ENCODE measurements around the gene CDYL2. TPM values are rescaled to one million over a fixed set of nuclear protein-coding genes. Genes with fewer than 3 reads are reported as not detected.
"Not testable (repeated sequence)": the region's sequence is repeated elsewhere in the genome, so short reads cannot be mapped to it uniquely, and the experiment has no call there.

The CDYL2 gene
- total RNA-seq, 2 donors from 2014 or later = 1.6 to 7.8 TPM

- WGBS, 2 donors = 73 to 91% methylated on average over 4 of the region's 4 CpGs
Observed at GRCh38 chr16:80656161-80656560, 148.2 kb downstream of the CDYL2 start.

DNA sequence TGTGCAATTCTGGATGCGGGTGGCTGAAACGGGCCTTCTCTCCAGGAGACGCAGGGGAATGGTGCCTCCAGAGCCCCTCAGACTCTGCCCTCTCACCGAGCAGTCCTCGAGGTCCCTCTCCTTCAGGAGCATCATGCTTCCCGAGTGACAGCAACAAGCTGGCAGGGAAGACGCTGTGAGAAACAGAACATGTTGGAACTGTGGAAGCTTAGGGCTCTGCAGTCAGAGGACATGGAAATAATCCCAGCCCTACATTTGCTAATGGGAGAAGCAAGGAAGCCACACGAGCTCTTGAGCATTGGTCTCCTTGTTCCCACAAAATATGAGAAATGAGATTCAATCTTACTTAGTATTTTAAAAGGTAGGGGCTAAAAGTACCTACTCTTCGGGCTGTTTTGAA lies 148.6 kb downstream of the CDYL2 start:
- WGBS, 2 donors = 86 to 88% methylated on average over 7 to 9 of the region's 9 CpGs
- Histone ChIP-seq H3K4me3 (no peak overlapping the region), H3K27me3 (no peaks in the 10 kb centered on the region), H3K36me3 (replicated peaks in 1 of 2; ENCODE audit: insufficient read depth in 1 of 2, low read depth in 2 of 2) (no peaks in the 10 kb centered on the region), H3K27ac (no peak overlapping the region), H3K4me1 (peaks cover 11% of the 10 kb centered on the region), H3K9me3 (no peaks in the 10 kb centered on the region)
- TF ChIP-seq, protein P1, sequence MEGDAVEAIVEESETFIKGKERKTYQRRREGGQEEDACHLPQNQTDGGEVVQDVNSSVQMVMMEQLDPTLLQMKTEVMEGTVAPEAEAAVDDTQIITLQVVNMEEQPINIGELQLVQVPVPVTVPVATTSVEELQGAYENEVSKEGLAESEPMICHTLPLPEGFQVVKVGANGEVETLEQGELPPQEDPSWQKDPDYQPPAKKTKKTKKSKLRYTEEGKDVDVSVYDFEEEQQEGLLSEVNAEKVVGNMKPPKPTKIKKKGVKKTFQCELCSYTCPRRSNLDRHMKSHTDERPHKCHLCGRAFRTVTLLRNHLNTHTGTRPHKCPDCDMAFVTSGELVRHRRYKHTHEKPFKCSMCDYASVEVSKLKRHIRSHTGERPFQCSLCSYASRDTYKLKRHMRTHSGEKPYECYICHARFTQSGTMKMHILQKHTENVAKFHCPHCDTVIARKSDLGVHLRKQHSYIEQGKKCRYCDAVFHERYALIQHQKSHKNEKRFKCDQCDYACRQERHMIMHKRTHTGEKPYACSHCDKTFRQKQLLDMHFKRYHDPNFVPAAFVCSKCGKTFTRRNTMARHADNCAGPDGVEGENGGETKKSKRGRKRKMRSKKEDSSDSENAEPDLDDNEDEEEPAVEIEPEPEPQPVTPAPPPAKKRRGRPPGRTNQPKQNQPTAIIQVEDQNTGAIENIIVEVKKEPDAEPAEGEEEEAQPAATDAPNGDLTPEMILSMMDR (IDR thresholded peaks at IDR 0.05) = no peak
- TF ChIP-seq POLR2A (IDR thresholded peaks at IDR 0.05) = no peak
- ATAC-seq (no peak), DNase-seq (no peak)
- intact Hi-C loops (cut with DNase I) = no loop called here

More at GRCh38 chr16:80656161-80656560, 148.2 kb downstream of the CDYL2 start:
- intact Hi-C loops (cut with DNase I) = no loop called here
- H3K4me3 ChIP-seq = no peak overlapping the region
- no peak overlapping the region for H3K27ac ChIP-seq
- ATAC-seq = no peak
- no peak for DNase-seq
- TF ChIP-seq, protein P1 (IDR thresholded peaks at IDR 0.05) = no peak
- TF ChIP-seq POLR2A (IDR thresholded peaks at IDR 0.05) = no peak
- no peaks in the 10 kb centered on the region for H3K9me3 ChIP-seq
- no peaks in the 10 kb centered on the region for H3K36me3 ChIP-seq (replicated peaks in 1 of 2; ENCODE audit: insufficient read depth in 1 of 2, low read depth in 2 of 2)
- H3K4me1 ChIP-seq = peaks cover 11% of the 10 kb centered on the region
- H3K27me3 ChIP-seq = no peaks in the 10 kb centered on the region

DNA sequence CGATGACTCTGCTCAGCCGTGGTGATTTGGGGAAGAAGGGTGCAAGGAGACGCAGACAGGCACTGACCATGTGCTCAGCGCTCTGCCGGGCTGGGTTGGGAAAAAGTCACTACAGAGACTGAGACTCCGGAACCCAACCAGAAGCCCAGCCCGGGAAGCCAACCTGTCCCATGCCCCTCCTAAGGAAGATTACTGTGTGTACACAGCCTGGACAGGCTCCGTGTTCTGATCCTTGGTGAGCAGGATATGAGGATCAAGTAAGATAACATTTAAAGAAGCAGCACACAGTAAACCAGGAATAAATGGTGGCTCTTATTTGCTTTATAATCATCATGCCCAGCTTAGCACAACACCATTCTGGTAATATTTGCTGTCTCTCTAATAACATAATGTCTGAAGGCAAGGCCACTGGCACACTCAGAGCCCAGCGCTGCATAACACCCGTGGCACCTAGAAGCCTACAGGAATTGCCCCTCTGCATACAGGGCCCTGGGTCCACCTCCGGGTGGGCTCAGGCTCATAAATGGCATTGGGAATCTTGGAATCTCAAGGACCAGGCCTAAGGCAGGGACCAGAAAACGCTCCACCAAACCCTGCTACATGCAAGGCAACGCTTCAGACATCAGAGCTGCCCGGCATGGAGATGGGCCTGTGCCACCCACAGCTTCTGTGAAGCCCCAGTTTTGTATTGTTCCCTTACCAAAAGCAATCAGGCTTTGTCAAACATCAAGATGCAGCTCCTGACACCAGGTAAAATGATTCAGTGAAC lies 150.1 kb downstream of the CDYL2 start:
- H3K27ac ChIP-seq = no peak overlapping the region
- ATAC-seq (no peak), DNase-seq (peak in 2 of 4 donors; percentile 53 to 56)
- no peak overlapping the region for H3K4me3 ChIP-seq
- no peak for TF ChIP-seq POLR2A (IDR thresholded peaks at IDR 0.05)
- TF ChIP-seq, protein P1 (IDR thresholded peaks at IDR 0.05) = no peak
- no peaks in the 10 kb centered on the region for H3K36me3 ChIP-seq (replicated peaks in 1 of 2; ENCODE audit: insufficient read depth in 1 of 2, low read depth in 2 of 2)
- no peaks in the 10 kb centered on the region for H3K27me3 ChIP-seq
- peaks cover 11% of the 10 kb centered on the region for H3K4me1 ChIP-seq
- intact Hi-C loops (cut with DNase I) = no loop called here
- 56 to 68% methylated on average over 13 to 14 of the region's 14 CpGs for WGBS, 2 donors
- no peaks in the 10 kb centered on the region for H3K9me3 ChIP-seq

DNA sequence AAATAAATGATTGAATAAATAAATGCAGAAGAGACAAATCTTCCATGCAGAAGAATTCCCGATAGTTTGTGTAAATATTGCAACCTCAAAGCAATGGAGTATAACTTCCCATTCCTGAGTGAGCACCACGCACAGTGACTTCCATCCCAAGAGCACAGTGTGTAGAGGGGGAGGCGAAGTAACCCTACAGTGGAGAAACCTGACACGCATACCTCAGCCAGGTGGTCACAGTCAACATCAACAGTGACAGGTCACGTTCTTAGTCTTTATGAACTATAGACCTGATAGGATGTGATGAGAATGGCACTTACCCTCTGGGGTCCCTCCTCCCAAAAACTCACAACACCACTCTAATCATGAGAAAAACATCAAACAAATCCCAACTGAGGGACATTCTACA lies 152.0 kb downstream of the CDYL2 start:
- DNase-seq = no peak
- no peaks in the 10 kb centered on the region for H3K9me3 ChIP-seq
- TF ChIP-seq, protein P1 (IDR thresholded peaks at IDR 0.05) = no peak
- no peak for TF ChIP-seq POLR2A (IDR thresholded peaks at IDR 0.05)
- no peak overlapping the region for H3K27ac ChIP-seq
- peaks cover 11% of the 10 kb centered on the region for H3K4me1 ChIP-seq
- no peak for ATAC-seq
- no peaks in the 10 kb centered on the region for H3K36me3 ChIP-seq (replicated peaks in 1 of 2; ENCODE audit: insufficient read depth in 1 of 2, low read depth in 2 of 2)
- intact Hi-C loops (cut with DNase I) = no loop called here
- WGBS, 2 donors = 79 to 90% methylated on average over 5 of the region's 5 CpGs
- H3K27me3 ChIP-seq = no peaks in the 10 kb centered on the region
- no peak overlapping the region for H3K4me3 ChIP-seq

DNA sequence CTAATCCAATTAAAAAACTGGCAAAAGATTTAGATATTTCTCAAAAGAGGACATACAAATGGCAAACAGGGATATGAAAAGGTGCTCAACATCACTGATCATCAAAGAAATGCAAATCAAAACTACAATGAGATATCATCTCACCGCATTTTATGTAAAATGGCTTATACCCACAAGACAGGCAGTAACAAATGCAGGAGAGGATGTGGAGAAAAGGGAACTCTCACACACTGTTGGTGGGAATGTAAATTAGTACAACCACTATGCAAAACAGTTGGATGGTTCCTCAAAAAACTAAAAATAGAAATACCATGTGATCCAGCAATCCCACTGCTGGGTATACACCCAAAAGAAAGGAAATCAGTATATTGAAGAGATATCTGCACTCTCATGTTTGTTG lies 154.1 kb downstream of the CDYL2 start:
- WGBS, 2 donors = 88 to 91% methylated on average over 1 of the region's 1 CpG
- H3K9me3 ChIP-seq; intact Hi-C loops (cut with DNase I); H3K27ac ChIP-seq; H3K36me3 ChIP-seq (replicated peaks in 1 of 2; ENCODE audit: insufficient read depth in 1 of 2, low read depth in 2 of 2); H3K4me3 ChIP-seq; H3K27me3 ChIP-seq; DNase-seq; ATAC-seq: not testable (repeated sequence)
- peaks cover 11% of the 10 kb centered on the region for H3K4me1 ChIP-seq

Measured in body of pancreas (tissue), 4 donors.